Loucy (cell line): ENCODE data around the gene NOXA1.

Experiments
- EZH2phosphoT487 ChIP-seq: fragments of 200-600 bp; IDR thresholded peaks from 2 replicates; pipeline ENCODE4 v1.6.1; 2018; ENCODE audit warnings: antibody characterized with exemption, mild to moderate bottlenecking, moderate library complexity, borderline replicate concordance
- TF ChIP-seq, protein P1 (sequence below): fragments of 200-600 bp; sonication (generic); conservative IDR thresholded peaks from 2 replicates; pipeline ENCODE4 v1.5.1; 2014; ENCODE audit warnings: mild to moderate bottlenecking, antibody characterized with exemption, low read length

GRCh38 chr9:137482094-137482781 lies 59.0 kb downstream of the NOXA1 start:
- TF ChIP-seq, protein P1, sequence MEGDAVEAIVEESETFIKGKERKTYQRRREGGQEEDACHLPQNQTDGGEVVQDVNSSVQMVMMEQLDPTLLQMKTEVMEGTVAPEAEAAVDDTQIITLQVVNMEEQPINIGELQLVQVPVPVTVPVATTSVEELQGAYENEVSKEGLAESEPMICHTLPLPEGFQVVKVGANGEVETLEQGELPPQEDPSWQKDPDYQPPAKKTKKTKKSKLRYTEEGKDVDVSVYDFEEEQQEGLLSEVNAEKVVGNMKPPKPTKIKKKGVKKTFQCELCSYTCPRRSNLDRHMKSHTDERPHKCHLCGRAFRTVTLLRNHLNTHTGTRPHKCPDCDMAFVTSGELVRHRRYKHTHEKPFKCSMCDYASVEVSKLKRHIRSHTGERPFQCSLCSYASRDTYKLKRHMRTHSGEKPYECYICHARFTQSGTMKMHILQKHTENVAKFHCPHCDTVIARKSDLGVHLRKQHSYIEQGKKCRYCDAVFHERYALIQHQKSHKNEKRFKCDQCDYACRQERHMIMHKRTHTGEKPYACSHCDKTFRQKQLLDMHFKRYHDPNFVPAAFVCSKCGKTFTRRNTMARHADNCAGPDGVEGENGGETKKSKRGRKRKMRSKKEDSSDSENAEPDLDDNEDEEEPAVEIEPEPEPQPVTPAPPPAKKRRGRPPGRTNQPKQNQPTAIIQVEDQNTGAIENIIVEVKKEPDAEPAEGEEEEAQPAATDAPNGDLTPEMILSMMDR = no peak
- TF ChIP-seq EZH2phosphoT487 = no peak
